ENCODE results near the gene ERICH3. TPM values are rescaled to one million over a fixed set of nuclear protein-coding genes. Genes with fewer than 3 reads are reported as not detected.

ERICH3 gene
- polyA plus RNA-seq, 1 donor from 2014 or later: 0.27 TPM

GRCh38 chr1:74549932-74550331 lies 123.7 kb downstream of the ERICH3 start:
- H3K4me3 ChIP-seq (ENCODE audit: low read length): no peak overlapping the region
- no peak overlapping the region for H3K9ac ChIP-seq (ENCODE audit: low read length)
- H3K36me3 ChIP-seq (ENCODE audit: insufficient read depth, low read length): no peaks in the 10 kb centered on the region
- H3K4me2 ChIP-seq (ENCODE audit: low read length): no peak overlapping the region
- TF ChIP-seq SMC3 (conservative IDR thresholded peaks at IDR 0.05; ENCODE audit: poor library complexity): no peak
- TF ChIP-seq REST (IDR thresholded peaks at IDR 0.05; ENCODE audit: borderline replicate concordance): no peak
- no peak for TF ChIP-seq TAF1 (IDR thresholded peaks at IDR 0.05; ENCODE audit: low read depth)
- no peak for TF ChIP-seq EP300 (conservative IDR thresholded peaks at IDR 0.05; ENCODE audit: poor library complexity, severe bottlenecking)
- no peak overlapping the region for H2AFZ ChIP-seq (ENCODE audit: low read depth, low read length)
- no peaks in the 10 kb centered on the region for H4K20me1 ChIP-seq (ENCODE audit: insufficient read depth)
- no peak overlapping the region for H3K27ac ChIP-seq (ENCODE audit: low read length)
- no peaks in the 10 kb centered on the region for H3K79me2 ChIP-seq (replicated peaks; ENCODE audit: insufficient read depth, low read length)
- H3K27me3 ChIP-seq (ENCODE audit: insufficient read depth, low read depth, low read length): no peaks in the 10 kb centered on the region
- H3F3A ChIP-seq (ENCODE audit: insufficient read depth, low read length, poor library complexity, severe bottlenecking): no peaks in the 10 kb centered on the region
- H3K9me3 ChIP-seq (ENCODE audit: low read length): no peaks in the 10 kb centered on the region
- no peaks in the 10 kb centered on the region for H3K9me2 ChIP-seq (ENCODE audit: insufficient read depth, low read length)

GRCh38 chr1:74548961-74549750 lies 124.4 kb downstream of the ERICH3 start:
- no peak overlapping the region for H3K27ac ChIP-seq (ENCODE audit: low read length)
- no peak overlapping the region for H3K9ac ChIP-seq (ENCODE audit: low read length)
- no peaks in the 10 kb centered on the region for H4K20me1 ChIP-seq (ENCODE audit: insufficient read depth)
- H2AFZ ChIP-seq (ENCODE audit: low read depth, low read length): no peak overlapping the region
- no peak overlapping the region for H3K4me3 ChIP-seq (ENCODE audit: low read length)
- H3K4me2 ChIP-seq (ENCODE audit: low read length): no peak overlapping the region
- no peaks in the 10 kb centered on the region for H3K36me3 ChIP-seq (ENCODE audit: insufficient read depth, low read length)
- no peaks in the 10 kb centered on the region for H3K79me2 ChIP-seq (replicated peaks; ENCODE audit: insufficient read depth, low read length)
- TF ChIP-seq REST (IDR thresholded peaks at IDR 0.05; ENCODE audit: borderline replicate concordance) (no peak), EZH2 (IDR thresholded peaks at IDR 0.05; ENCODE audit: borderline replicate concordance, insufficient read depth, low read length, poor library complexity, severe bottlenecking) (no peak), POLR2AphosphoS5 (IDR thresholded peaks at IDR 0.05) (no peak), SMC3 (conservative IDR thresholded peaks at IDR 0.05; ENCODE audit: poor library complexity) (no peak), TAF1 (IDR thresholded peaks at IDR 0.05; ENCODE audit: low read depth) (no peak), EP300 (conservative IDR thresholded peaks at IDR 0.05; ENCODE audit: poor library complexity, severe bottlenecking) (no peak), MXI1 (conservative IDR thresholded peaks at IDR 0.05; ENCODE audit: poor library complexity, severe bottlenecking) (no peak), RAD21 (conservative IDR thresholded peaks at IDR 0.05) (no peak)
- no peaks in the 10 kb centered on the region for H3K9me3 ChIP-seq (ENCODE audit: low read length)
- no peaks in the 10 kb centered on the region for H3F3A ChIP-seq (ENCODE audit: insufficient read depth, low read length, poor library complexity, severe bottlenecking)
- H3K9me2 ChIP-seq (ENCODE audit: insufficient read depth, low read length): no peaks in the 10 kb centered on the region
- H3K27me3 ChIP-seq (ENCODE audit: insufficient read depth, low read depth, low read length): no peaks in the 10 kb centered on the region

Data from neural cell (in vitro differentiated cells).